H1 (cell line): Measurements from ENCODE around the gene FOXS1. TPM values are rescaled to one million over a fixed set of nuclear protein-coding genes. Genes with fewer than 3 reads are reported as not detected.
A peak's percentile ranks its signal among the peaks of the same experiment; 100 is the strongest.

Experiments
- BRCA1 ChIP-seq: IDR thresholded peaks from 2 replicates; pipeline ENCODE4 v1.6.1; 2012; ENCODE audit warnings: low read depth, low read length, improper control_type of control experiment
- CREB1 ChIP-seq: IDR thresholded peaks from 2 replicates; pipeline ENCODE4 v1.6.1; 2012; ENCODE audit warnings: inconsistent platforms
- CTBP2 ChIP-seq: IDR thresholded peaks from 2 replicates; pipeline ENCODE4 v1.7.0; 2011; ENCODE audit warnings: borderline replicate concordance, mild to moderate bottlenecking, moderate library complexity, mixed read lengths, low read length; ENCODE audit not compliant: insufficient read depth, insufficient read length
- E2F6 ChIP-seq: IDR thresholded peaks from 2 replicates; pipeline ENCODE4 v1.6.1; 2012; ENCODE audit warnings: inconsistent platforms
- EGR1 ChIP-seq: IDR thresholded peaks from 2 replicates; pipeline ENCODE4 v1.6.1; 2011; ENCODE audit warnings: low read depth, low read length, borderline replicate concordance
- EP300 ChIP-seq, 2 experiments: IDR thresholded peaks; 1 replicate in 1 of 2; 2 replicates in 1 of 2; pipeline ENCODE4 v1.6.1; 2011 to 2012; ENCODE audit warnings: low read depth in 2 of 2, low read length in 2 of 2, mild to moderate bottlenecking in 2 of 2, borderline replicate concordance in 1 of 2, inconsistent platforms in 1 of 2, moderate library complexity in 1 of 2
- FOSL1 ChIP-seq: IDR thresholded peaks from 2 replicates; pipeline ENCODE4 v1.6.1; 2011; ENCODE audit warnings: mild to moderate bottlenecking, low read depth, low read length, moderate library complexity; ENCODE audit not compliant: insufficient read depth
- HDAC2 ChIP-seq, 2 experiments: fragments of 300-600 bp in 1 of 2; sonication (generic) in 1 of 2; IDR thresholded peaks; 2 replicates each; pipeline ENCODE4 v1.6.1; 2011 to 2012; ENCODE audit warnings: low read depth in 2 of 2, low read length in 2 of 2, mild to moderate bottlenecking in 2 of 2, moderate library complexity in 2 of 2, borderline replicate concordance in 1 of 2, inconsistent platforms in 1 of 2
- JUN ChIP-seq: IDR thresholded peaks from 2 replicates; pipeline ENCODE4 v1.6.1; 2011; ENCODE audit warnings: low read depth, mild to moderate bottlenecking, improper control_type of control experiment, low read length
- KDM4A ChIP-seq: IDR thresholded peaks from one replicate; pipeline ENCODE4 v1.7.1; 2012; ENCODE audit warnings: low read depth, mild to moderate bottlenecking, moderate library complexity, low read length, inconsistent platforms; ENCODE audit not compliant: severe bottlenecking
- PHF8 ChIP-seq: fragments of 200-600 bp; sonication (generic); conservative IDR thresholded peaks from 2 replicates; pipeline ENCODE4 v1.7.1; 2012; ENCODE audit warnings: low read depth, mild to moderate bottlenecking, inconsistent platforms, low read length, moderate library complexity
- POLR2A ChIP-seq, 2 experiments: IDR thresholded peaks; 1 replicate in 1 of 2; 2 replicates in 1 of 2; pipeline ENCODE4 v1.6.1; 2011; ENCODE audit warnings: low read depth in 2 of 2, low read length in 2 of 2, mild to moderate bottlenecking in 2 of 2; ENCODE audit errors: control extremely low read depth in 1 of 2
- RNF2 ChIP-seq: fragments of 200-900, 300-1000 bp; sonication (generic); IDR thresholded peaks from 2 replicates; pipeline ENCODE4 v1.7.1; 2016; ENCODE audit warnings: borderline replicate concordance, low read depth, mild to moderate bottlenecking, antibody characterized with exemption, low read length; ENCODE audit not compliant: poor library complexity, severe bottlenecking; ENCODE audit errors: missing control alignments
- RXRA ChIP-seq: IDR thresholded peaks from 2 replicates; pipeline ENCODE4 v1.6.1; 2011; ENCODE audit warnings: low read depth, mild to moderate bottlenecking, low read length, moderate library complexity; ENCODE audit not compliant: insufficient read depth
- SIRT6 ChIP-seq: IDR thresholded peaks from one replicate; pipeline ENCODE4 v1.7.1; 2012; ENCODE audit warnings: low read length, inconsistent platforms
- SIX5 ChIP-seq: IDR thresholded peaks from 2 replicates; pipeline ENCODE4 v1.6.1; 2011; ENCODE audit warnings: mild to moderate bottlenecking, low read depth, low read length
- SP1 ChIP-seq: IDR thresholded peaks from 2 replicates; pipeline ENCODE4 v1.6.1; 2011; ENCODE audit warnings: low read depth, low read length
- SP4 ChIP-seq: IDR thresholded peaks from 2 replicates; pipeline ENCODE4 v1.6.1; 2012; ENCODE audit warnings: low read length, inconsistent platforms
- SRF ChIP-seq: IDR thresholded peaks from 2 replicates; pipeline ENCODE4 v1.6.1; 2011; ENCODE audit warnings: mild to moderate bottlenecking, low read depth, low read length, moderate library complexity
- SUZ12 ChIP-seq: fragments of 200-600 bp; sonication (generic); IDR thresholded peaks from 2 replicates; pipeline ENCODE4 v1.6.1; 2012; ENCODE audit warnings: mild to moderate bottlenecking, inconsistent platforms, low read length, moderate library complexity, mixed read lengths
- TBP ChIP-seq: IDR thresholded peaks from 2 replicates; pipeline ENCODE4 v1.6.1; 2011; ENCODE audit warnings: low read depth, low read length, improper control_type of control experiment
- TCF12 ChIP-seq: IDR thresholded peaks from 2 replicates; pipeline ENCODE4 v1.6.1; 2011; ENCODE audit warnings: low read depth, mild to moderate bottlenecking, low read length
- YY1 ChIP-seq: IDR thresholded peaks from 2 replicates; pipeline ENCODE4 v1.6.1; 2011; ENCODE audit warnings: low read depth, mild to moderate bottlenecking, low read length
- polyA plus RNA-seq, 7 experiments: library from polyadenylated mRNA; depleted of rRNA in 3 of 7; stranded (reverse) in 5 of 7; unstranded in 2 of 7; fragments of >200 nt in 5 of 7; fragments of 200-250 nt in 2 of 7; gene quantifications; 1 replicate in 5 of 7; 2 replicates in 1 of 7; 4 replicates in 1 of 7; pipeline versions ENCODE4 v1.2.1 to v1.2.3, GENCODE V29; 2011 to 2013; ENCODE audit warnings: missing spikeins in 2 of 7, mixed read lengths in 2 of 7
- total RNA-seq: library from RNA; stranded (reverse); fragmentation: NEBNext Ultra II Directional; extraction: Animal tissue kit (Norgen Biotek cat#: 25700); gene quantifications from 2 replicates; pipeline ENCODE4 v1.2.1, GENCODE V29; 2021

The FOXS1 gene
- total and polyA plus RNA-seq, 2 of the 8 experiments (the other 6 are each of a cell fraction or from before 2014, with no cell fraction given), result 0.45 TPM; not detected in 1

GRCh38 chr20:31861385-31862156 is 16.2 kb upstream of the FOXS1 start (continued):
- TF ChIP-seq JUN (no peak), FOSL1 (no peak), HDAC2 (IDR thresholded peaks at IDR 0.05; ENCODE audit: borderline replicate concordance in 1 of 2, low read depth in 2 of 2, low read length in 2 of 2) (peak in 1 of 2 experiments; percentile 72; a peak in 3 of 4 replicates), CTBP2 (no peak), POLR2A (IDR thresholded peaks at IDR 0.05; ENCODE audit: control extremely low read depth in 1 of 2, low read depth in 2 of 2, low read length in 2 of 2) (peak in 1 of 2 experiments; percentile 21; a peak in 1 of 3 replicates), KDM4A (peak; percentile 82), SIX5 (no peak), EGR1 (no peak), PHF8 (peak; percentile 57), SP4 (peak; percentile 77), SP1 (no peak; the same call in none of the 2 replicates), SUZ12 (0 out of 2 replicates have a peak, but pooled peaks have one; percentile 38), RNF2 (peak; percentile 44), RXRA (0 out of 2 replicates have a peak, but pooled peaks have one; percentile 13), E2F6 (peak; percentile 37; the same call in 1 of the 2 replicates), TCF12 (peak; percentile 30; the same call in 1 of the 2 replicates), CREB1 (peak; percentile 57), SIRT6 (no peak), YY1 (no peak), TBP (no peak), EP300 (IDR thresholded peaks at IDR 0.05; ENCODE audit: borderline replicate concordance in 1 of 2, low read depth in 2 of 2, low read length in 2 of 2) (no peak), SRF (no peak; the same call in 1 of the 2 replicates), BRCA1 (no peak)
